GM12872 (cell line): ENCODE data around the gene TMEM259.

Experiments
- CTCF ChIP-seq: IDR thresholded peaks from 3 replicates; pipeline ENCODE4 v1.5.1; 2011; ENCODE audit warnings: low read depth, mild to moderate bottlenecking, low read length, moderate library complexity; ENCODE audit not compliant: insufficient read depth

TMEM259 gene

DNA sequence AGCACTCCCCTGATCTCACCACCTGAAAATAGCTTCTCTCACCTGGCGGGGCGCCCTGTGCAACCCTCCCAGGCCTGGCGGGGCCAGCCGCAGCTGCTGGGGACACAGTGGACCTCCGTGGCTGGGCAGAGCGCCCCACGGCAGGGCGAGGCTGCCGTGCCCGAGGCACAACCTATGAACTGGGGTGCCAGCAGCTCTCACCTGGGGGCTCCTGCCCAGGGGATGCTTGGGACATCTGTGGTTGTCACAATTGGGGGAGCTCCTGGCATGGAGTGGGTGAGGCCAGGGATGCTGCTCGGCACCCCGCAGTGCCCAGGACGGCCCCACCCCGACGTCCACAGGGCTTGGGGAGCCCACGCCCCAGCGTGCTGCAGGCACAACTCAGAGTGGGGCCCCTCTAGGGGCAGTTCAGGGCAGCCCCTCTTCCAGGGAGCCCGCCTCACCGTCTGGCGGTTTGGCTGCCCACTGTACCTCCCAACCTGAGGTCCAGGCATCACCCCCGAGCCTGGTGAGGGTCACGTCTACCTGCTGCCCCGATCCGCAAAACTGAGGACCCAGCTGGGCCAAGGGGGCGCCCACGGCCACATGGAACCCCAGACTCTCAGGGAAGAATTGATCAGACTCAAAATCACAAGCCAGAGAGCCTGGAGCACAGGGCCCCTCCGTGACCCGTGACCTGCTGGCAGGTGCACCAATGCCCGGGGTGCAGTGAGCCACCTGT is 5.7 kb downstream of the TMEM259 start:
- TF ChIP-seq CTCF, result no peak

DNA sequence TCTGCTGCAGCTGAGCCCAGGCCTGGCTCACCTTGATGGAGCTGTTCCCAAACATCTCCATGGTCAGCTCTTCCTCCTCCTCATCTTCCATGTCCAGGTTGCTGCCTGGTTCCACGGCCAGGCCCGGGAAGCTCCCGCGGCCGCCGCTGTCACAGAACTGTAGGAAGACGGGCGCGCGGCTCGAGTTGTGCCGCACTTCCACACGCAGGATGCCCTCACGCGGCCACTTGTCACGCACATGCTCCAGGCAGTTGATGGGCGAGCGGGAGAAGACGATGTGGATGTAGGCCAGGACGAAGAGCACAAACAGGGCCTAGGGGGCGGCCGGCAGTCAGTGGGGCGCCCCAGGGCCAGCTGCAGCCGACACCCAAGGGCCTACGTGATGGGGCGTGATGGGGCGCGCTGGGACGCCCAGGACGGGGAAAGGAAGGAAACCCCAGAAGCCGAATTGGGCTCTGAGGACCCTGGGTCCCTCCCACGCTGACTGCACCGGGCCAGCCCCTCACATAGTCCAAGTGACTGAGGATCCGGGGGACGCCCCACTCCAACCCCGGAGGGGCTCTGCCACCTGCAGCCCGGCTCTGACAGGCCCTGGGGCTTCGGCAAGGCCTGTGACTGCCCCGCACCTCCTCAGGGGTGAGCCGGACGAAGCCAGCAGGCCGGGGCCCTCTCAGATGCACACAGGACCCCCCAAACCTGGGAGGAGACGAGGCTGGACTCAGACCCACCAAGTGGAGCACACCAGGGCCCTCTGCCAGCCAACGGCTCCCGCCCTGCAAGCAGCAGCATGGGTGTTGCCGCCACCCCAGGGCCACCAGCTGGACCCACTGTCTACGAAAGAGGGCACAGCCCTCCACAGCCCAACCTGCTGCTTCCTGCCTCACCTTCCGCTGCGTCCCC is 6.5 kb downstream of the TMEM259 start:
- no peak for TF ChIP-seq CTCF

DNA sequence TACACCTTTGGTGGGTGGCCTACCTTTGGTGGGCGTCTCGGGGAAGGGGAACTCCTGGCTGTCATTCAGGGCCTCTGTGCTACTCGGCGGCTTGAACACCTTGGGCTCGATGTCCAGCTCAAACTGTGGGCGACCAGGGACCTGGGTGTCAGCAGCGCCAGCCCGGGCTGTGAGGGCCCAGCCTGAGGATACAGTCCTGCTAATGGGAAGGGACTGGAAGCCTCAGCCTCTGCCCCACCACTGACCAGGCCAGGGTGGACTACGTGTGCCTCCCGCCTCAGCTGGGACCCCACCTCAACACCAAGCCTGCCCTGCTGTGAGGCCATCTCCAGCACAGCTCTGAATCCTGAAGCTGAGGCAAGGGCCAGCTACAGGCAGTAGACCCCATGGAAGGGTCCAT is 7.7 kb downstream of the TMEM259 start:
- TF ChIP-seq CTCF, result no peak

- TF ChIP-seq CTCF, result no peak
Measured at GRCh38 chr19:1012334-1012733, 8.6 kb downstream of the TMEM259 start.

DNA sequence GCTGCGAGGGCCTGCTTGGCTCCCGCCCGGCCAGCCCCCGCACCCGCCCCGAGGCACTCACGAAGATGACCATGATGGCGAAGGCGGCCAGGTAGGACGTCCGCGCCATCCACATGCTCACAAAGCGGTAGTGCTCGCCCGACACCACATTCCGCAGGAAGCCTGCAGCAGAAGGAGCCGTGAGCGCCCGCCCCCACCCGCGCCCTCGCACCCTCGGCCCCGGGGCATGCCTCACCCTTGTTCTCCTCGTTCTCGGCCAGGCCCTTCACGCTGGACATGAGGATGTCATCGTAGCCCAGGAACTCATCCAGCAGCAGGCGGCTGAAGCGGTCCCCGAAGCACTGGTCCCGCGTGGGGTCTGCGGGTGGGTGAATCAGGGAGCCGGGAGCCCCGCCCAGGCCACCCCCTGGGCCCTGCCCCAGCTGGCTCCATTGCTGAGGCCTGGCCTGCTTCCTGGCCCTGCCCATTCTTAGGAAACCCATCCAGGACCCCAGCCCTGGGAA is 9.0 kb downstream of the TMEM259 start:
- no peak for TF ChIP-seq CTCF

- no peak for TF ChIP-seq CTCF
Measured at GRCh38 chr19:1010586-1011510, 10.1 kb downstream of the TMEM259 start.
